ENCODE data around the gene HOXC12. TPM values are rescaled to one million over a fixed set of nuclear protein-coding genes. Genes with fewer than 3 reads are reported as not detected.

HOXC12 gene
- total and polyA plus RNA-seq, 4 donors: not detected

DNA sequence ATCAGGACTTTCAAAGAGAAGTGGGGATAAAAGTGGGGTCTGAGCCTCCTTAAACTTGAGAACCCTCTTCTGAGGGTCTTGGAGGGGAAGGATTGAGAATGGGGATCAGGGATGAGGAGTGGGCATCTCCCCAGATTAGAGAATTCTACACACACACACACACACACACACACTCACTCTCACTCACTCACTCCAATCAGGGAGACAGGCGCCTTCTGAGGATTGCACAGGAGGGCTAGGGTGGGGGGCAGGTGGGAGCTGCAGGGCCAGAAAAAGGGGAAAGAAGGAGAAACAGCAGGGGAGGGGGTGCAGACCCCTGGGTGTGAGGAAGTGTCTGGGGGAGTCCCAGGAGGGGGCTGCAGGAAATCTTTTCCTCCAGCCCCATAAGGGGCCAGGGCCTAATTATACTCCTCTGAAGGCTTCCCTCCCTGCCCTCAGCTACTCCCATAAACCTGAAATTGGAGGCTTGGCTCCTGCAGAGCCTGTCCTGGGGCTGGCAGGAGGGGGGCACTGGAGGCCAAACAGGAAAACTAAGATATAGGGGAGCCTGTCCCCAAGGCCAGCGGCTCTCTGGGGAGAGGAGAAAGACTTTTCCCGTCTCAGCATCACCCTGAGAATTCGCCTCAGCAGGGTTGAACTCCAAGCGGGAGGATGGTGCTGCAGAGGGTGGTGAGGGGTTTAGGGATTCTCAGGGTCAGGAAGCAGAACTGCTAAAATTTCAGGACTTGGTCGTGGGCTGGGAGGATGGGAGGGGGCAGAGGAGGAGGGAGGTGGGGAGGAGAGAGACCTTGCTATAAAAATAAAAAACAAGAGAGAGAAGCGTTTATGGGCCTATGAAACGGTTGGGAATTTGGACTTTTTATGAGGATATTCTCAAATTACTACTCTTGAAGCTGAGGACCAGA, 46.8 kb downstream of the HOXC12 start:
- Histone ChIP-seq H3K27ac (ENCODE audit: low read depth in 1 of 2, low read length in 1 of 2) (no peak overlapping the region), H3K4me3 (no peak overlapping the region), H3K4me1 (ENCODE audit: control insufficient read depth in 5 of 5, insufficient read depth in 5 of 5, low read length in 5 of 5) (peaks cover 0 to 19% (median 0%) of the 10 kb centered on the region in 5 donors), H3K27me3 (ENCODE audit: control insufficient read depth in 3 of 3, insufficient read depth in 3 of 3, low read length in 2 of 3) (peaks cover 5 to 96% (median 81%) of the 10 kb centered on the region in 3 donors), H3K9me3 (ENCODE audit: control insufficient read depth in 4 of 4, insufficient read depth in 3 of 4, low read length in 3 of 4) (no peaks in the 10 kb centered on the region), H3K36me3 (ENCODE audit: control insufficient read depth in 4 of 4, insufficient read depth in 4 of 4, low read length in 4 of 4) (no peaks in the 10 kb centered on the region), H3K9ac (ENCODE audit: insufficient read depth in 1 of 2, low read length in 2 of 2) (no peak overlapping the region)
- WGBS, 2 donors: 28 to 31% methylated on average over 8 of the region's 8 CpGs
- DNase-seq: no peak
- no peak for ATAC-seq (ENCODE audit: insufficient read depth, low FRiP score)
- TF ChIP-seq, protein P1, sequence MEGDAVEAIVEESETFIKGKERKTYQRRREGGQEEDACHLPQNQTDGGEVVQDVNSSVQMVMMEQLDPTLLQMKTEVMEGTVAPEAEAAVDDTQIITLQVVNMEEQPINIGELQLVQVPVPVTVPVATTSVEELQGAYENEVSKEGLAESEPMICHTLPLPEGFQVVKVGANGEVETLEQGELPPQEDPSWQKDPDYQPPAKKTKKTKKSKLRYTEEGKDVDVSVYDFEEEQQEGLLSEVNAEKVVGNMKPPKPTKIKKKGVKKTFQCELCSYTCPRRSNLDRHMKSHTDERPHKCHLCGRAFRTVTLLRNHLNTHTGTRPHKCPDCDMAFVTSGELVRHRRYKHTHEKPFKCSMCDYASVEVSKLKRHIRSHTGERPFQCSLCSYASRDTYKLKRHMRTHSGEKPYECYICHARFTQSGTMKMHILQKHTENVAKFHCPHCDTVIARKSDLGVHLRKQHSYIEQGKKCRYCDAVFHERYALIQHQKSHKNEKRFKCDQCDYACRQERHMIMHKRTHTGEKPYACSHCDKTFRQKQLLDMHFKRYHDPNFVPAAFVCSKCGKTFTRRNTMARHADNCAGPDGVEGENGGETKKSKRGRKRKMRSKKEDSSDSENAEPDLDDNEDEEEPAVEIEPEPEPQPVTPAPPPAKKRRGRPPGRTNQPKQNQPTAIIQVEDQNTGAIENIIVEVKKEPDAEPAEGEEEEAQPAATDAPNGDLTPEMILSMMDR (IDR thresholded peaks at IDR 0.05; ENCODE audit: control extremely low read depth, extremely low read depth): no peak

DNA sequence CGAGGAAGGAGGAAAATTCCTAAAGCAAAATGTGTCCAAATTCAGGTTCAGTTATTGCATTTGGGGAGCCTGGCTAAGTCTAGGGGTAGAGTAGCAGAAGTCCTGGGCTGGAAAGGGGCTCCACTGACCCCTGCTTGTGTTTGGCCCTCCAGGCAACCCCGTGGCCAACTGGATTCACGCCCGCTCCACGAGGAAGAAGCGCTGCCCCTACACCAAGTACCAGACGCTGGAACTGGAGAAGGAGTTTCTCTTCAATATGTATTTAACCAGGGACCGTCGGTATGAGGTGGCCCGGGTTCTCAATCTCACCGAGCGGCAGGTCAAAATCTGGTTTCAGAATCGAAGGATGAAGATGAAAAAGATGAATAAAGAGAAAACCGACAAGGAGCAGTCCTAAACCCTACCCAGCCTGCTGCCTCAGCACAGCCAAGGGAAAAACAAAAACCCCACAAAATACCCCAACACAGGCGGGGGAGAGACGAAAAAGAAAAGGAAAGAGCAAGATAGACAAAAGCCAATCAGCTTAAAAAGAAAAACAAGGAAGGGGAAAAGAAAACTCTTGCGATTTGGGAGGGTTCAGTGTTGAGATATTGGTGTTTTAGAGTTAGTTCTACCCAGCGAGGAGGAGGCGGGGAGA, 47.7 kb downstream of the HOXC12 start:
- peaks cover 5 to 96% (median 80%) of the 10 kb centered on the region in 3 donors for H3K27me3 ChIP-seq (ENCODE audit: control insufficient read depth in 3 of 3, insufficient read depth in 3 of 3, low read length in 2 of 3)
- peaks cover 0 to 24% (median 3%) of the 10 kb centered on the region in 5 donors for H3K4me1 ChIP-seq (ENCODE audit: control insufficient read depth in 5 of 5, insufficient read depth in 5 of 5, low read length in 5 of 5)
- no peaks in the 10 kb centered on the region for H3K36me3 ChIP-seq (ENCODE audit: control insufficient read depth in 4 of 4, insufficient read depth in 4 of 4, low read length in 4 of 4)
- ATAC-seq (ENCODE audit: insufficient read depth, low FRiP score): no peak
- TF ChIP-seq, protein P1 (IDR thresholded peaks at IDR 0.05; ENCODE audit: control extremely low read depth, extremely low read depth): no peak
- H3K4me3 ChIP-seq: no peak overlapping the region
- 25% methylated on average over 19 of the region's 19 CpGs for WGBS, 2 donors
- no peak for DNase-seq
- no peak overlapping the region for H3K27ac ChIP-seq (ENCODE audit: low read depth in 1 of 2, low read length in 1 of 2)
- no peak overlapping the region for H3K9ac ChIP-seq (ENCODE audit: insufficient read depth in 1 of 2, low read length in 2 of 2)
- H3K9me3 ChIP-seq (ENCODE audit: control insufficient read depth in 4 of 4, insufficient read depth in 3 of 4, low read length in 3 of 4): peaks cover 0 to 3% (median 0%) of the 10 kb centered on the region in 4 donors

DNA sequence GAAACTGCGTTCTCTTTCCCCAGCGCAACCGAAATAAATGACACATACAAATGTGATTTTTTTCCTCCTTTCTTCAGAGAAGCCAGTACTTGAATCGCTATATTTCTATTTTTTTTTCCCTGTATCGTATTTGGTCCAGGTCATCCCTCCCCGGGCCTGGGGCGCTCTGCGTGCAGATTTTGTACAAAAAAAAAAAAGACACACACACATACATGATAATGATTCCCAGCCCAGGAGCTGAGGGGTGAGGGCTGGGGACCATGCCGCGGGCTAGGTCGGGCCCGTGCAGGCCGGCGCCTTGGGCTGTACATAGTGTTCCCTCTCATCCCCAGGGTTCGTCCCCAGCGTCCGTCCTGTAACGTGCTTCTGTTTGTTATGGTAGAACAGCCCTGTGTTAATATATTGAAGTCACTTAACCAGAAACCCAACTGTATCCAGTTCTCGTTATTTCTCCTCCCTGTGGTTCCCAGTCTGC, 48.2 kb downstream of the HOXC12 start:
- Histone ChIP-seq H3K27me3 (ENCODE audit: control insufficient read depth in 3 of 3, insufficient read depth in 3 of 3, low read length in 2 of 3) (peaks cover 5 to 96% (median 83%) of the 10 kb centered on the region in 3 donors), H3K4me1 (ENCODE audit: control insufficient read depth in 5 of 5, insufficient read depth in 5 of 5, low read length in 5 of 5) (peaks cover 0 to 24% (median 3%) of the 10 kb centered on the region in 5 donors), H3K36me3 (ENCODE audit: control insufficient read depth in 4 of 4, insufficient read depth in 4 of 4, low read length in 4 of 4) (no peaks in the 10 kb centered on the region), H3K9ac (ENCODE audit: insufficient read depth in 1 of 2, low read length in 2 of 2) (no peak overlapping the region), H3K4me3 (no peak overlapping the region), H3K27ac (ENCODE audit: low read depth in 1 of 2, low read length in 1 of 2) (no peak overlapping the region), H3K9me3 (ENCODE audit: control insufficient read depth in 4 of 4, insufficient read depth in 3 of 4, low read length in 3 of 4) (peaks cover 0 to 3% (median 0%) of the 10 kb centered on the region in 4 donors)
- TF ChIP-seq, protein P1 (IDR thresholded peaks at IDR 0.05; ENCODE audit: control extremely low read depth, extremely low read depth): no peak
- DNase-seq (no peak), ATAC-seq (ENCODE audit: insufficient read depth, low FRiP score) (no peak)
- 29 to 32% methylated on average over 19 of the region's 19 CpGs for WGBS, 2 donors
